OCI-LY1 (cell line): Measurements from ENCODE around the gene DPH5.

Experiments
- H2AFZ ChIP-seq: fragments of 200-600 bp; sonication (generic), shearing (Covaris generic); 2 replicates; pipeline ENCODE4 v1.6.0; 2014; ENCODE audit warnings: antibody characterized with exemption, mild to moderate bottlenecking, low read length
- H3F3A ChIP-seq: fragments of 200-600 bp; sonication (generic), shearing (Covaris generic); 2 replicates; pipeline ENCODE4 v1.6.0; 2014; ENCODE audit warnings: mild to moderate bottlenecking, antibody characterized with exemption, low read length, moderate library complexity; ENCODE audit not compliant: insufficient read depth
- H3K27ac ChIP-seq: fragments of 200-600 bp; sonication (generic); 2 replicates; pipeline ENCODE4 v1.5.1; 2014; ENCODE audit warnings: low read length, mixed run types, mild to moderate bottlenecking, low read depth; ENCODE audit not compliant: poor library complexity, severe bottlenecking
- H3K27me3 ChIP-seq: fragments of 200-600 bp; sonication (generic); 2 replicates; pipeline ENCODE4 v1.6.0; 2014; ENCODE audit warnings: antibody characterized with exemption, mild to moderate bottlenecking, low read length, moderate library complexity; ENCODE audit not compliant: insufficient read depth
- H3K36me3 ChIP-seq: fragments of 200-600 bp; sonication (generic); 2 replicates; pipeline ENCODE4 v1.6.1; 2014; ENCODE audit warnings: mild to moderate bottlenecking, antibody characterized with exemption, low read length, moderate library complexity, mixed read lengths; ENCODE audit not compliant: insufficient read depth
- H3K4me1 ChIP-seq: fragments of 200-600 bp; sonication (generic); 2 replicates; pipeline ENCODE4 v1.5.1; 2014; ENCODE audit warnings: mild to moderate bottlenecking, low read length, moderate library complexity; ENCODE audit not compliant: insufficient read depth, severe bottlenecking
- H3K4me2 ChIP-seq: fragments of 200-600 bp; sonication (generic), shearing (Covaris generic); 2 replicates; pipeline ENCODE4 v1.6.1; 2014; ENCODE audit warnings: low read length
- H3K4me3 ChIP-seq: fragments of 200-600 bp; sonication (generic); 2 replicates; pipeline ENCODE4 v1.5.1; 2014; ENCODE audit warnings: low read length, low read depth, mild to moderate bottlenecking, mixed read lengths; ENCODE audit not compliant: poor library complexity, severe bottlenecking
- H3K79me2 ChIP-seq: fragments of 200-600 bp; shearing (Covaris generic); 2 replicates; pipeline ENCODE4 v1.6.1; 2016; ENCODE audit warnings: mixed run types, low read length, mixed read lengths; ENCODE audit not compliant: insufficient read depth
- H3K9ac ChIP-seq: fragments of 200-600 bp; sonication (generic), shearing (Covaris generic); 2 replicates; pipeline ENCODE4 v1.6.1; 2014; ENCODE audit warnings: mild to moderate bottlenecking, low read length, mixed read lengths
- H3K9me2 ChIP-seq: fragments of 200-600 bp; sonication (generic), shearing (Covaris generic); 2 replicates; pipeline ENCODE4 v1.6.1; 2014; ENCODE audit warnings: low read depth, mild to moderate bottlenecking, low read length, mixed read lengths
- H3K9me3 ChIP-seq: fragments of 200-600 bp; shearing (Covaris generic); 2 replicates; pipeline ENCODE4 v1.6.1; 2014; ENCODE audit warnings: low read length, mixed read lengths
- H4K20me1 ChIP-seq: fragments of 200-600 bp; sonication (generic), shearing (Covaris generic); 2 replicates; pipeline ENCODE4 v1.6.0; 2016; ENCODE audit warnings: mild to moderate bottlenecking, low read length; ENCODE audit not compliant: insufficient read depth
- CTCF ChIP-seq: fragments of 200-600 bp; sonication (generic), shearing (Covaris generic); IDR thresholded peaks from 2 replicates; pipeline ENCODE4 v1.5.1; 2017; ENCODE audit warnings: mild to moderate bottlenecking, antibody characterized with exemption, low read length, moderate library complexity, mixed read lengths
- EZH2 ChIP-seq: fragments of 200-600 bp; sonication (generic), shearing (Covaris generic); IDR thresholded peaks from 2 replicates; pipeline ENCODE4 v1.8.0; 2017; ENCODE audit warnings: borderline replicate concordance, mixed run types, mild to moderate bottlenecking, antibody characterized with exemption, low read length, moderate library complexity, mixed read lengths

The DPH5 gene

GRCh38 chr1:100972185-100972584 is 53.4 kb downstream of the DPH5 start:
- Histone ChIP-seq H4K20me1 (no peaks in the 10 kb centered on the region), H3K36me3 (peaks cover 32% of the 10 kb centered on the region; the same call in 1 of the 2 replicates), H3K4me3 (no peak overlapping the region), H3K4me1 (no peaks in the 10 kb centered on the region), H3K79me2 (no peaks in the 10 kb centered on the region), H3K4me2 (no peak overlapping the region), H3K9me3 (no peaks in the 10 kb centered on the region), H3F3A (no peaks in the 10 kb centered on the region), H3K27me3 (no peaks in the 10 kb centered on the region), H3K9me2 (no peaks in the 10 kb centered on the region), H3K27ac (no peak overlapping the region), H3K9ac (no peak overlapping the region), H2AFZ (no peak overlapping the region)
- TF ChIP-seq CTCF (no peak), EZH2 (no peak)

- no peak overlapping the region for H3K4me2 ChIP-seq
- no peak overlapping the region for H3K9ac ChIP-seq
- H3K4me1 ChIP-seq = no peaks in the 10 kb centered on the region
- no peak for TF ChIP-seq EZH2
- TF ChIP-seq CTCF = no peak
- no peak overlapping the region for H3K27ac ChIP-seq
- H3K9me3 ChIP-seq = no peaks in the 10 kb centered on the region
- H3K9me2 ChIP-seq = no peaks in the 10 kb centered on the region
- H4K20me1 ChIP-seq = no peaks in the 10 kb centered on the region
- H3K36me3 ChIP-seq = peaks cover 34% of the 10 kb centered on the region
- no peaks in the 10 kb centered on the region for H3K79me2 ChIP-seq
- H3K27me3 ChIP-seq = no peaks in the 10 kb centered on the region
- no peaks in the 10 kb centered on the region for H3F3A ChIP-seq
- H2AFZ ChIP-seq = no peak overlapping the region
- H3K4me3 ChIP-seq = no peak overlapping the region
These were observed 54.6 kb downstream of the DPH5 start for GRCh38 chr1:100971021-100971420.

- peaks cover 32% of the 10 kb centered on the region for H3K36me3 ChIP-seq
- H3K9me2 ChIP-seq = no peaks in the 10 kb centered on the region
- H3K9ac ChIP-seq = no peak overlapping the region
- no peak overlapping the region for H3K4me2 ChIP-seq
- H2AFZ ChIP-seq = no peak overlapping the region
- H4K20me1 ChIP-seq = no peaks in the 10 kb centered on the region
- TF ChIP-seq EZH2 = no peak
- TF ChIP-seq CTCF = no peak
- no peaks in the 10 kb centered on the region for H3K27me3 ChIP-seq
- no peaks in the 10 kb centered on the region for H3K4me1 ChIP-seq
- H3K27ac ChIP-seq = no peak overlapping the region
- H3F3A ChIP-seq = no peaks in the 10 kb centered on the region
- H3K9me3 ChIP-seq = no peaks in the 10 kb centered on the region
- no peaks in the 10 kb centered on the region for H3K79me2 ChIP-seq
- H3K4me3 ChIP-seq = no peak overlapping the region
These were observed 56.3 kb downstream of the DPH5 start for GRCh38 chr1:100969327-100969726.
